H1 (cell line): Measurements from ENCODE around the gene CAMK2B. TPM values are rescaled to one million over a fixed set of nuclear protein-coding genes. Genes with fewer than 3 reads are reported as not detected.

Experiments
- CTCF ChIP-seq, 3 experiments: IDR thresholded peaks; 1 replicate in 2 of 3; 2 replicates in 1 of 3; pipeline versions ENCODE4 v1.5.1 to v1.6.1; 2011; ENCODE audit warnings: low read length in 3 of 3, mild to moderate bottlenecking in 3 of 3, inconsistent platforms in 2 of 3, low read depth in 1 of 3, moderate library complexity in 1 of 3; ENCODE audit not compliant: insufficient read depth in 1 of 3; ENCODE audit errors: control extremely low read depth in 1 of 3
- RAD21 ChIP-seq, 2 experiments: IDR thresholded peaks in 1 of 2; conservative IDR thresholded peaks in 1 of 2; 2 replicates each; pipeline ENCODE4 v1.6.1; 2011; ENCODE audit warnings: low read depth in 2 of 2, low read length in 2 of 2, improper control_type of control experiment in 1 of 2, inconsistent platforms in 1 of 2, mild to moderate bottlenecking in 1 of 2, moderate library complexity in 1 of 2
- polyA plus RNA-seq, 7 experiments: library from polyadenylated mRNA; depleted of rRNA in 3 of 7; stranded (reverse) in 5 of 7; unstranded in 2 of 7; fragments of >200 nt in 5 of 7; fragments of 200-250 nt in 2 of 7; gene quantifications; 1 replicate in 5 of 7; 2 replicates in 1 of 7; 4 replicates in 1 of 7; pipeline versions ENCODE4 v1.2.1 to v1.2.3, GENCODE V29; 2011 to 2013; ENCODE audit warnings: missing spikeins in 2 of 7, mixed read lengths in 2 of 7
- total RNA-seq: library from RNA; stranded (reverse); fragmentation: NEBNext Ultra II Directional; extraction: Animal tissue kit (Norgen Biotek cat#: 25700); gene quantifications from 2 replicates; pipeline ENCODE4 v1.2.1, GENCODE V29; 2021

Gene CAMK2B
- total and polyA plus RNA-seq, 2 of the 8 experiments (the other 6 are each of a cell fraction or from before 2014, with no cell fraction given) = 0.05 to 0.15 TPM

GRCh38 chr7:44281811-44282600 lies 43.4 kb downstream of the CAMK2B start (continued):
- TF ChIP-seq RAD21 (IDR thresholded peaks at IDR 0.05 in 1 of 2, conservative IDR thresholded peaks at IDR 0.05 in 1 of 2; ENCODE audit: low read depth in 2 of 2, low read length in 2 of 2) (no peak), CTCF (IDR thresholded peaks at IDR 0.05; ENCODE audit: control extremely low read depth in 1 of 3, insufficient read depth in 1 of 3, low read depth in 1 of 3, low read length in 3 of 3) (no peak)
